Ovary (tissue), 9 donors: Measurements from ENCODE around the gene PPP1R9A. TPM values are rescaled to one million over a fixed set of nuclear protein-coding genes. Genes with fewer than 3 reads are reported as not detected.
A peak's percentile ranks its signal among the peaks of the same experiment; 100 is the strongest.

ENCODE experiments used
- DNase-seq, 5 donors: peaks; one replicate each; pipeline ENCODE4 v3.0.0-alpha.2; 2019 to 2020
- H3K27ac ChIP-seq, 2 donors: fragments of 200-600 bp; one replicate each; pipeline versions ENCODE4 v1.5.1 to v1.8.0; 2019 to 2022
- H3K27me3 ChIP-seq: fragments of 200-600 bp; one replicate; pipeline ENCODE4 v1.8.0; 2022
- H3K36me3 ChIP-seq: fragments of 200-600 bp; sonication (generic); one replicate; pipeline ENCODE4 v1.5.1; 2019
- H3K4me1 ChIP-seq: one replicate; pipeline ENCODE4 v1.8.1; 2013; ENCODE audit warnings: mild to moderate bottlenecking, moderate library complexity; ENCODE audit not compliant: insufficient read depth
- H3K4me3 ChIP-seq: fragments of 200-600 bp; sonication (generic); one replicate; pipeline ENCODE4 v1.5.1; 2017
- H3K9me3 ChIP-seq, 2 donors: fragments of 200-600 bp in 1 of 2; sonication (generic) in 1 of 2; one replicate each; pipeline versions ENCODE4 v1.5.1 to v1.8.1; 2013 to 2019; ENCODE audit warnings: mild to moderate bottlenecking in 1 of 2, moderate library complexity in 1 of 2
- CTCF ChIP-seq, 3 donors: fragments of 450-650 bp in 2 of 3; fragments of 200-600 bp in 1 of 3; IDR thresholded peaks; one replicate each; pipeline versions ENCODE4 v1.5.1 to v1.8.0; 2016 to 2022; ENCODE audit warnings: antibody characterized with exemption in 3 of 3, mild to moderate bottlenecking in 1 of 3
- EP300 ChIP-seq: sonication (generic); formaldehyde crosslinking; IDR thresholded peaks from one replicate; pipeline ENCODE4 v1.6.1; 2017; ENCODE audit warnings: antibody characterized with exemption
- POLR2A ChIP-seq: fragments of 450-650 bp; IDR thresholded peaks from one replicate; pipeline ENCODE4 v1.6.1; 2017; ENCODE audit warnings: antibody characterized with exemption, mild to moderate bottlenecking, moderate library complexity
- WGBS, 3 donors: extraction: QIAGEN DNeasy Blood & Tissue Kit in 1 of 3; methylation state at CpG; one replicate each; pipeline versions ENCODE4 v1.1.5 to v1.1.7; 2013 to 2017; 5-methylcytosine and 5-hydroxymethylcytosine counted together
- intact Hi-C, 4 donors: fragments of 100-400 bp; cut with DNase I; formaldehyde crosslinking; loops; one replicate each; pipeline versions ENCODE4 v1.11.0 to v1.15.1; 2022 to 2023
- polyA plus RNA-seq, 2 donors: library from polyadenylated mRNA; stranded (reverse); fragments of 200-250 nt in 1 of 2; fragments of 350-450 nt in 1 of 2; fragmentation: Illumina TruSeq in 1 of 2; extraction: RNeasy Lipid Tissue Mini Kit (QIAGEN cat#74804) in 1 of 2; gene quantifications; one replicate each; pipeline ENCODE4 v1.2.3, GENCODE V29; 2013 to 2014
- total RNA-seq, 7 donors: library from RNA; depleted of rRNA in 2 of 7; stranded (reverse); fragments of >200 nt in 2 of 7; fragmentation: NEBNext Ultra II Directional in 3 of 7; extraction: Animal tissue kit (Norgen Biotek cat#: 25700) in 3 of 7; gene quantifications; one replicate each; pipeline versions ENCODE4 v1.1.0 to v1.2.4, GENCODE V29; 2016 to 2023
- donor health status: DM: no; HTN: no; CAD: no; lungs with moderate emphysema.
- donor health status: DM: no; HTN: no; CAD: no.
- donor health status: Bipolar disorder and iron deficiency.
- donor health status: DM: yes; HTN: yes; CAD: no.
- donor health status: DM: no; HTN: no; CAD: no.
- donor health status: DM: yes; HTN: yes; CAD: no.

PPP1R9A gene
- total and polyA plus RNA-seq, 9 donors, result 2.4 to 32.2 (median 11.2) TPM

- no peak for DNase-seq
- H3K27ac ChIP-seq, result no peak overlapping the region
- 78 to 88% (median 81%) methylated on average over 1 of the region's 1 CpG for WGBS, 3 donors
- no peak overlapping the region for H3K4me3 ChIP-seq
- no peaks in the 10 kb centered on the region for H3K27me3 ChIP-seq
- no peaks in the 10 kb centered on the region for H3K9me3 ChIP-seq
- TF ChIP-seq CTCF (IDR thresholded peaks at IDR 0.05), result no peak
- TF ChIP-seq EP300, result no peak
- TF ChIP-seq POLR2A, result no peak
- no peaks in the 10 kb centered on the region for H3K36me3 ChIP-seq
- intact Hi-C loops, result no loop called here
- H3K4me1 ChIP-seq, result no peaks in the 10 kb centered on the region
Measured at GRCh38 chr7:94957061-94957460, 49.7 kb downstream of the PPP1R9A start.

GRCh38 chr7:94962661-94963060 lies 55.3 kb downstream of the PPP1R9A start:
- DNase-seq, result no peak
- TF ChIP-seq CTCF (IDR thresholded peaks at IDR 0.05) (no peak), POLR2A (no peak), EP300 (no peak)
- no peaks in the 10 kb centered on the region for H3K27me3 ChIP-seq
- H3K9me3 ChIP-seq, result no peaks in the 10 kb centered on the region
- H3K36me3 ChIP-seq, result no peaks in the 10 kb centered on the region
- no peak overlapping the region for H3K27ac ChIP-seq
- H3K4me1 ChIP-seq, result no peaks in the 10 kb centered on the region
- intact Hi-C loops, result no loop called here
- H3K4me3 ChIP-seq, result no peak overlapping the region
- WGBS, 3 donors, result 86 to 95% (median 95%) methylated on average over 2 of the region's 2 CpGs

DNA sequence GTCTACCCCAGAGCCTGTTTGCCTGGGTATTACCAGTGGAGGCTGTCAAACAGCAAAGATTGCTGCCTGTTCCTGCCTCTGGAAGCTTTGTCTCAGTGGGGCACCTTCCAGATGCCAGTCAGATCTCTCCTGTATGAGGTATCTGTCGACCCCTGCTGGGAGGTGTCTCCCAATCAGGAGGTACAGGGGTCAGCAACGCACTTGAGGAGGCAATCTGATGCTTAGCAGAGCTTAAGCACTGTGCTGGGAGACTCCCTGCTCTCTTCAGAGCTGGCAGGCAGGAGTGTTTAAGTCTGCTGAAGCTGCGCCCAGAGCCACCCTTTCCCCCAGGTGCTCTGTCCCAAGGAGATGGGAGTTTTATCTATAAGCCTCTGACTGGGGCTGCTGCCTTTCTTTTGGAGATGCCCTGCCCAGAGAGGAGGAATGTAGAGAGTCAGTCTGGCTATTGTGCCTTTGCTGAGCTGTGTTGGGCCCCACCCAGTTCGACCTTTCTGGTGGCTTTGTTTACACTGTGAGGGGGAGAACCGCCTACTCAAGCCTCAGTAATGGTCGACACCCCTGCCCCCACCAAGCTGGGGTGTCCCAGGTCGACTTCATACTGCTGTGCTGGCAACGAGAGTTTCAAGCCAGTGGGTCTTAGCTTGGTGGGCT lies 62.2 kb downstream of the PPP1R9A start:
- intact Hi-C loops, result no loop called here
- WGBS, 3 donors, result 73 to 74% (median 73%) methylated on average over 7 to 8 of the region's 8 CpGs
- H3K27ac ChIP-seq, result no peak overlapping the region

DNA sequence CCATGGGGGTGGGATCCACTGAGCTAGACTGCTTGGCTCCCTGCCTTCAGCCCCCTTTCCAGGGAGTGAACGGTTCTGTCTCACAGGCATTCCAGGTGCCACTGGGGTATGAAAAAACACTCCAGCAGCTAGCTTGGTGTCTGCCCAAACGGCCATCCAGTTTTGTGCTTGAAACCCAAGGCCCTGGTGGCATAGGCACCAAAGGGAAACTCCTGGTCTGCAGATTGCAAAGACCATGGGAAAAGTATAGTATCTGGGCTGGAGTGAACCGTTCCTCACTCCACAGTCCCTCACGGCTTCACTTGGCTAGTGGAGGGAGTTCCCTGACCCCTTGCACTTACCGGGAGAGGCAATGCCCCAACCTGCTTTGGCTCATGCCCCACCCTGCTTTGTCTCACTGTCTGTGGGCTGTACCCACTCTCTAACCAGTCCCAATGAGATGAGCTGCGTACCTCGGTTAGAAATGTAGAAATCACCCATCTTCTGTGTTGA lies 62.7 kb downstream of the PPP1R9A start:
- Histone ChIP-seq H3K4me1 (peaks cover 5% of the 10 kb centered on the region), H3K36me3 (no peaks in the 10 kb centered on the region), H3K4me3 (no peak overlapping the region), H3K27ac (no peak overlapping the region), H3K9me3 (no peaks in the 10 kb centered on the region), H3K27me3 (no peaks in the 10 kb centered on the region)
- peak in 1 of 5 donors; percentile 15 for DNase-seq
- intact Hi-C loops, result no loop called here
- WGBS, 3 donors, result 93 to 95% (median 93%) methylated on average over 7 of the region's 7 CpGs
- TF ChIP-seq EP300 (no peak), CTCF (IDR thresholded peaks at IDR 0.05) (no peak), POLR2A (no peak)

More for the DNA sequence above, 62.2 kb downstream of the PPP1R9A start:
- TF ChIP-seq CTCF (IDR thresholded peaks at IDR 0.05), result no peak
- TF ChIP-seq POLR2A, result no peak
- TF ChIP-seq EP300, result no peak
- DNase-seq, result peak in 1 of 5 donors; percentile 12
- H3K36me3 ChIP-seq, result no peaks in the 10 kb centered on the region
- no peaks in the 10 kb centered on the region for H3K27me3 ChIP-seq
- no peaks in the 10 kb centered on the region for H3K9me3 ChIP-seq
- H3K4me1 ChIP-seq, result peaks cover 5% of the 10 kb centered on the region
- H3K4me3 ChIP-seq, result no peak overlapping the region
